ENCODE measurements around the gene PCDH9. TPM values are rescaled to one million over a fixed set of nuclear protein-coding genes. Genes with fewer than 3 reads are reported as not detected.

PCDH9 gene
- total RNA-seq, 4 donors from 2014 or later = 2.8 to 22.4 (median 12.9) TPM

- H3K27ac ChIP-seq = no peak overlapping the region
- TF ChIP-seq CTCF (IDR thresholded peaks at IDR 0.05) (no peak), POLR2A (IDR thresholded peaks at IDR 0.05) (no peak)
- H3K36me3 ChIP-seq = no peaks in the 10 kb centered on the region
- 83 to 90% methylated on average over 7 of the region's 7 CpGs for WGBS, 2 donors
- no peak for DNase-seq
- no peaks in the 10 kb centered on the region for H3K9me3 ChIP-seq
- no peaks in the 10 kb centered on the region for H3K4me1 ChIP-seq
- no peaks in the 10 kb centered on the region for H3K27me3 ChIP-seq
- intact Hi-C loops (cut with DNase I) = no loop called here
- no peak overlapping the region for H3K4me3 ChIP-seq (replicated peaks in 1 of 3)
Measured at GRCh38 chr13:66617786-66618185, 612.4 kb downstream of the PCDH9 start.

DNA sequence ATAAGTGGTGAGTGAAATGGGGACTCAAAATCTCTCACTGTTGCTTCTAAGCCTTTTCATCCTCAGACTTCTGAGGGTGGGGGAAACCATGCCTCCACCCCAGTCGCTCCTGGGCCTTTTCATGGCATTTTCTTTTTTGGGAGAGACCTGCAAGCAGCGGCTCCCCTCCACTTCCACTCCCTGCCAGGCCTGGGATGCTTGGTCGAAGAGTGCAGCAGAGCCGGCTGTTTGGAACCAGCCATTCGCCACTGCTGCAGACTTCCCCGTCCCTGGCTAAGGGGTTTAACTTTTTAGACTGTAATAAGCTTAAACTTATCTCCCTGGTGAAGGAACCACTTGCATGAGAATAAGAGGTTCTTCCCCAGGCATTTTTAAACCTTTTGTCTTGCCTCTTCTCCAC lies 617.2 kb downstream of the PCDH9 start:
- 94 to 95% methylated on average over 6 of the region's 6 CpGs for WGBS, 2 donors
- no peak for DNase-seq
- Histone ChIP-seq H3K4me1 (no peaks in the 10 kb centered on the region), H3K27me3 (no peaks in the 10 kb centered on the region), H3K27ac (no peak overlapping the region), H3K9me3 (no peaks in the 10 kb centered on the region), H3K36me3 (no peaks in the 10 kb centered on the region), H3K4me3 (replicated peaks in 1 of 3) (no peak overlapping the region)
- intact Hi-C loops (cut with DNase I) = no loop called here
- TF ChIP-seq POLR2A (IDR thresholded peaks at IDR 0.05) (no peak), CTCF (IDR thresholded peaks at IDR 0.05) (no peak)

DNA sequence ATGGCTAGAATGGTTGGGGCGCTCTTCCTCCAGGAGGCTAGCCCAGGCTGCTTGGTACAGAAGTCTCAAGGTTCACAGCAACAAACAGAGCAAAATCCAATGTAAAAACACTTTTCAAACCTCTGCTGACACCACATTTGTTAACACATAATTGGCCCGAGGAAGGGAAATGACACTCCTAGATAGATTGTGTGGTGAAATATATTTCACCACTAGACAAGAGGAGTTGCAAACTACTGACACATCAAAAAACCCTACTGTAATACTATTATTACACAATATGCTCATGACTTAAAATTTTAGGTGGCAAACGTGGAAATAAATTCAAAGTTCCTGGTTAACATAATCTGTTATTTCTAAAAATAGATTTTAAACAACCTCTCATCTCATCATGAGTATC lies 643.6 kb downstream of the PCDH9 start:
- Histone ChIP-seq H3K36me3 (no peaks in the 10 kb centered on the region), H3K27me3 (no peaks in the 10 kb centered on the region), H3K4me3 (replicated peaks in 1 of 3) (no peak overlapping the region), H3K4me1 (no peaks in the 10 kb centered on the region), H3K27ac (no peak overlapping the region), H3K9me3 (no peaks in the 10 kb centered on the region)
- intact Hi-C loops (cut with DNase I) = no loop called here
- 84% methylated on average over 3 of the region's 3 CpGs for WGBS, 2 donors
- TF ChIP-seq CTCF (IDR thresholded peaks at IDR 0.05) (no peak), POLR2A (IDR thresholded peaks at IDR 0.05) (no peak)
- DNase-seq = no peak

DNA sequence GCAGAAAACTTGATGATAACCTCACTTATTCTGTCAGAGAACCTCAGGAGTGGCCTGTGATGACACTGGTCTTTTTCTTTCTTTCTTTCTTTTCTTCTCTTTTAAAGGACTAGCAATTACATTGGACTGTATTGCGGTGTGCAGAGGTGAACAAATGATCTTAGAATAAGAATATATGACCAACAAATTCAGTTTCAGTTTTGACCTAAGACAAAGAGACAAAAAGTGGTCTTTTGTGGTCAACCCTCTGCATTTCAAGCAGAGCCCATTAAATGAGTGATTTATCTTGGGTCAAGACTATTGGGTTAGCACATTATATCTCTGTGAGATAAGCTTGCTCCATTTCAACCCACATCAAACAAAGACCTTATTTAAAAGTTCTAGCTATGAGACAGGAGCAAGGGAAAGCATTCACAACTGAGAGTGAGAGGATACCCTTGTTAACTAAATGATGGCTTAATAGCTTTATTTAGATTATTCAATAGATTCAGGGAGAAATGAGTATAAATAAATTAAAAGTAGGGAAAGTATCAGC lies 644.4 kb downstream of the PCDH9 start:
- Histone ChIP-seq H3K36me3 (no peaks in the 10 kb centered on the region), H3K4me1 (no peaks in the 10 kb centered on the region), H3K9me3 (no peaks in the 10 kb centered on the region), H3K27me3 (no peaks in the 10 kb centered on the region), H3K27ac (no peak overlapping the region), H3K4me3 (replicated peaks in 1 of 3) (no peak overlapping the region)
- intact Hi-C loops (cut with DNase I) = no loop called here
- TF ChIP-seq POLR2A (IDR thresholded peaks at IDR 0.05) = no peak
- 87 to 95% methylated on average over 1 of the region's 1 CpG for WGBS, 2 donors
- DNase-seq = no peak

GRCh38 chr13:66581675-66582074 lies 648.5 kb downstream of the PCDH9 start:
- H3K36me3 ChIP-seq = no peaks in the 10 kb centered on the region
- H3K9me3 ChIP-seq = no peaks in the 10 kb centered on the region
- no peak overlapping the region for H3K27ac ChIP-seq
- no peak for TF ChIP-seq CTCF (IDR thresholded peaks at IDR 0.05)
- TF ChIP-seq POLR2A (IDR thresholded peaks at IDR 0.05) = no peak
- no peak overlapping the region for H3K4me3 ChIP-seq (replicated peaks in 1 of 3)
- 89 to 94% methylated on average over 2 of the region's 2 CpGs for WGBS, 2 donors
- H3K27me3 ChIP-seq = no peaks in the 10 kb centered on the region
- H3K4me1 ChIP-seq = no peaks in the 10 kb centered on the region
- intact Hi-C loops (cut with DNase I) = no loop called here
- DNase-seq = no peak

- TF ChIP-seq POLR2A (IDR thresholded peaks at IDR 0.05) (no peak), CTCF (IDR thresholded peaks at IDR 0.05) (no peak)
- Histone ChIP-seq H3K27ac (no peak overlapping the region), H3K4me1 (no peaks in the 10 kb centered on the region), H3K4me3 (replicated peaks in 1 of 3) (no peak overlapping the region), H3K9me3 (no peaks in the 10 kb centered on the region), H3K27me3 (no peaks in the 10 kb centered on the region), H3K36me3 (no peaks in the 10 kb centered on the region)
- intact Hi-C loops (cut with DNase I) = no loop called here
- DNase-seq = no peak
- 61 to 77% methylated on average over 2 of the region's 2 CpGs for WGBS, 2 donors
Measured at GRCh38 chr13:66578305-66578704, 651.8 kb downstream of the PCDH9 start.

Measured in thyroid gland (tissue), 4 donors.